DLD1 (cell line): Measurements from ENCODE around the gene HPCAL1.

Experiments
- in situ Hi-C: cut with HindIII; loops from 2 replicates; pipeline ENCODE4 v1.10.0; 2017; ENCODE audit warnings: low sequenced_read_pairs

The HPCAL1 gene

GRCh38 chr2:10402653-10403215 is 100.0 kb downstream of the HPCAL1 start:
- in situ Hi-C loops = no loop called here

GRCh38 chr2:10404324-10405143 is 101.8 kb downstream of the HPCAL1 start:
- in situ Hi-C loops = no loop called here

- in situ Hi-C loops = no loop called here
Measured at GRCh38 chr2:10405448-10405847, 102.7 kb downstream of the HPCAL1 start.

- in situ Hi-C loops = no loop called here
Measured at GRCh38 chr2:10406016-10406415, 103.3 kb downstream of the HPCAL1 start.

- in situ Hi-C loops = no loop called here
Measured at GRCh38 chr2:10406491-10407188, 103.9 kb downstream of the HPCAL1 start.

GRCh38 chr2:10407432-10407831 is 104.7 kb downstream of the HPCAL1 start:
- in situ Hi-C loops = no loop called here

- in situ Hi-C loops = no loop called here
Measured at GRCh38 chr2:10407841-10408648, 105.3 kb downstream of the HPCAL1 start.

GRCh38 chr2:10408649-10409579 is 106.2 kb downstream of the HPCAL1 start:
- in situ Hi-C loops = no loop called here

GRCh38 chr2:10410001-10410822 is 107.5 kb downstream of the HPCAL1 start:
- in situ Hi-C loops = no loop called here

- in situ Hi-C loops = no loop called here
Measured at GRCh38 chr2:10410823-10411437, 108.2 kb downstream of the HPCAL1 start.

GRCh38 chr2:10411557-10411956 is 108.9 kb downstream of the HPCAL1 start:
- in situ Hi-C loops = no loop called here

GRCh38 chr2:10412380-10412779 is 109.7 kb downstream of the HPCAL1 start:
- in situ Hi-C loops = no loop called here

GRCh38 chr2:10413503-10413902 is 110.8 kb downstream of the HPCAL1 start:
- in situ Hi-C loops = no loop called here

- in situ Hi-C loops = no loop called here
Measured at GRCh38 chr2:10413991-10414451, 111.3 kb downstream of the HPCAL1 start.

GRCh38 chr2:10414591-10414990 is 111.9 kb downstream of the HPCAL1 start:
- in situ Hi-C loops = no loop called here

GRCh38 chr2:10415048-10415447 is 112.3 kb downstream of the HPCAL1 start:
- in situ Hi-C loops = no loop called here

GRCh38 chr2:10415640-10416039 is 112.9 kb downstream of the HPCAL1 start:
- in situ Hi-C loops = no loop called here

- in situ Hi-C loops = no loop called here
Measured at GRCh38 chr2:10417551-10418335, 115.0 kb downstream of the HPCAL1 start.
